Heart left ventricle (tissue), 16 donors: Measurements from ENCODE around the gene STX8. TPM values are rescaled to one million over a fixed set of nuclear protein-coding genes. Genes with fewer than 3 reads are reported as not detected.
A peak's percentile ranks its signal among the peaks of the same experiment; 100 is the strongest.

Experiments
- ATAC-seq, 4 donors: fragments of 200-7000 bp; cut with Tn5 transposase; one replicate each; pipeline ENCODE4 v1.9.1; 2020 to 2022; ENCODE audit warnings: moderate library complexity in 4 of 4, mild to moderate bottlenecking in 3 of 4, moderate number of reproducible peaks in 1 of 4
- DNase-seq, 5 donors: peaks; one replicate each; pipeline ENCODE4 v3.0.0-alpha.2; 2020
- H3K27ac ChIP-seq, 12 donors: fragments of 200-600 bp; sonication (generic) in 4 of 12; one replicate each; pipeline versions ENCODE4 v1.5.0 to v1.8.0; 2016 to 2022; ENCODE audit warnings: mild to moderate bottlenecking in 2 of 12
- H3K27me3 ChIP-seq, 9 donors: fragments of 200-600 bp; sonication (generic) in 2 of 9; one replicate each; pipeline versions ENCODE4 v1.5.1 to v1.8.0; 2016 to 2022; ENCODE audit warnings: mild to moderate bottlenecking in 3 of 9
- H3K36me3 ChIP-seq, 9 donors: fragments of 200-600 bp; sonication (generic) in 2 of 9; one replicate each; pipeline versions ENCODE4 v1.5.0 to v1.8.0; 2018 to 2022; ENCODE audit warnings: mild to moderate bottlenecking in 2 of 9
- H3K4me1 ChIP-seq, 12 donors: fragments of 200-600 bp; sonication (generic) in 4 of 12; one replicate each; pipeline versions ENCODE4 v1.5.0 to v1.8.0; 2016 to 2022; ENCODE audit warnings: mild to moderate bottlenecking in 3 of 12
- H3K4me3 ChIP-seq, 12 donors: fragments of 200-600 bp; sonication (generic) in 4 of 12; one replicate each; pipeline versions ENCODE4 v1.5.0 to v1.8.0; 2017 to 2022; ENCODE audit warnings: mild to moderate bottlenecking in 9 of 12, moderate library complexity in 4 of 12
- H3K9me3 ChIP-seq, 12 donors: fragments of 200-600 bp; sonication (generic) in 4 of 12; one replicate each; pipeline versions ENCODE4 v1.5.0 to v1.8.0; 2016 to 2022; ENCODE audit warnings: mild to moderate bottlenecking in 1 of 12
- CTCF ChIP-seq, 12 donors: fragments of 200-600 bp; sonication (generic) in 4 of 12; IDR thresholded peaks; one replicate each; pipeline versions ENCODE4 v1.5.0 to v1.8.0; 2018 to 2022; ENCODE audit warnings: antibody characterized with exemption in 12 of 12, mild to moderate bottlenecking in 5 of 12
- POLR2A ChIP-seq, 2 donors: fragments of 450-650 bp; IDR thresholded peaks; one replicate each; pipeline ENCODE4 v1.6.1; 2017; ENCODE audit warnings: antibody characterized with exemption in 2 of 2, mild to moderate bottlenecking in 2 of 2, moderate library complexity in 2 of 2
- WGBS, 4 donors: extraction: QIAGEN DNeasy Blood & Tissue Kit in 2 of 4; methylation state at CpG; one replicate each; pipeline versions ENCODE4 v1.1.5 to v1.1.7; 2013 to 2018; 5-methylcytosine and 5-hydroxymethylcytosine counted together
- intact Hi-C, 10 donors: fragments of 100-400 bp; cut with DNase I; formaldehyde crosslinking; loops; one replicate each; pipeline versions ENCODE4 v1.11.1 to v1.14.2; 2022
- polyA plus RNA-seq, 2 donors: library from polyadenylated mRNA; stranded (reverse); fragments of 200-250 nt; gene quantifications; one replicate each; pipeline ENCODE4 v1.2.3, GENCODE V29; 2013
- total RNA-seq, 9 donors: library from RNA; depleted of rRNA in 2 of 9; stranded (reverse); fragments of >200 nt in 2 of 9; fragmentation: NEBNext Ultra II Directional in 3 of 9; extraction: Animal tissue kit (Norgen Biotek cat#: 25700) in 3 of 9; gene quantifications; one replicate each; pipeline versions ENCODE4 v1.1.0 to v1.2.4, GENCODE V29; 2016 to 2023
- donor health status: ischemic (EF 13 %, LVEDD 7.1; RV severe dilation, severe dysfunction).
- donor health status: healthy with polysubstance abuse.
- donor health status: DM: no; HTN: yes; CAD: no.
- donor health status: DM: no; HTN: no; CAD: no.
- donor health status: ischemic (EF 25% LVEDD 6.9; RV normal size, moderate dysfunction).
- donor health status: ischemic (EF 25% LVEDD 5.7; RV mildly dilated, moderate dysfunction).
- donor health status: healthy.
- donor health status: DM: yes; HTN: yes; CAD: no.
- donor health status: ischemic (EF 35%, LVEDD 5.7; RV mildly dilated, moderate dysfunction).
- donor health status: nonischemic (EF 11% LVEDD 7.7; RV severe dilation, severe dysfunction).
- donor health status: DM: yes; HTN: yes; CAD: no.
- donor health status: PGD.
- donor health status: ischemic (EF 29% LVEDD 5.4; RV normal size, mild dysfunction).
- donor health status: nonischemic (EF 23%, LVEDD 6.1; RV moderate dilation, normal function).

The STX8 gene
- total and polyA plus RNA-seq, 11 donors = 43.2 to 86.0 (median 62.3) TPM

DNA sequence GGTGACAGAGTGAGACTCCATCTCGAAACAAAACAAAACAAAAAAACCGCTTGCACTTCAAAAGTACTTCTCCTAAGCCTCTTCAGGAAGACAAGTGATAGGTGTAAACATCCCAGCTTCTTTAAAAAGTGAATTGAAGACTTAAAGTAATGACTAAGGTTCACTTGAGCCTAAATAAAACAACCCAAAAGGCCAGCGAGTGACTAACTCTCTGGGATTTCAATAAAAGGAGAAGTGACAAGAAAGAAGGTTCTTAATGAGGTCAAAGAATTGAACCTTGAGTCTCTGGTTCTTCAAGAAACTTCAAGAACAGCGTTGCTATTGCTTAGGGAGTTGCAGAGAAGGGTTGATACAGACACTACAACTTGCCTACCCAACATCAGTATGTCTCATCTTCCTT lies 42.2 kb downstream of the STX8 start:
- DNase-seq (no peak), ATAC-seq (no peak)
- H3K27ac ChIP-seq = no peak overlapping the region
- no peak for TF ChIP-seq POLR2A (IDR thresholded peaks at IDR 0.05)
- TF ChIP-seq CTCF (IDR thresholded peaks at IDR 0.05) = no peak
- intact Hi-C loops = no loop called here
- H3K27me3 ChIP-seq = no peaks in the 10 kb centered on the region
- whole genome bisulfite sequencing, 4 donors = 93 to 97% (median 95%) methylated on average over 4 of the region's 4 CpGs
- peaks cover 0 to 3% (median 0%) of the 10 kb centered on the region in 12 donors for H3K4me1 ChIP-seq
- peaks cover 0 to 6% (median 0%) of the 10 kb centered on the region in 9 donors for H3K36me3 ChIP-seq
- no peak overlapping the region for H3K4me3 ChIP-seq
- no peaks in the 10 kb centered on the region for H3K9me3 ChIP-seq

DNA sequence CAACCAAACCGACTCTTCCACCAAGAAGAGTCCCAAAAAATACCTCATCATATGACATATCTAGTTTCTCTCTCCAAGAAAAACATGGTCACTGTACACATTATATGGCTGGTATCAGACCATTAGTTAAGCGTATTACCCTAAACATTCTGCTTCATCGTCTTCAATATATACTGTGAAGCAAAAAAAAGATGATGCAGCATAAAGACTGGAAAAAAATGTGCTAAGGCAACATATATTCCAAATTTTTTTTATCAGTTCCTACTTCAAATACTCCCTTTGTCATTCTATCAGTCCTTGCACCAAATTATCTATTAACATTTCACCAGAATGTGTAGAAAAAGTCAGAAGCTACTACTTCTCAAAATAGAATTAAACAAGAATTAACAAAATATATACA lies 42.9 kb downstream of the STX8 start:
- Histone ChIP-seq H3K4me1 (peaks cover 0 to 3% (median 0%) of the 10 kb centered on the region in 12 donors), H3K27me3 (no peaks in the 10 kb centered on the region), H3K4me3 (no peak overlapping the region), H3K27ac (no peak overlapping the region), H3K9me3 (no peaks in the 10 kb centered on the region), H3K36me3 (peaks cover 0 to 6% (median 0%) of the 10 kb centered on the region in 9 donors)
- TF ChIP-seq POLR2A (IDR thresholded peaks at IDR 0.05) (no peak), CTCF (IDR thresholded peaks at IDR 0.05) (no peak)
- intact Hi-C loops = no loop called here
- ATAC-seq (no peak), DNase-seq (no peak)
- WGBS, 4 donors = 92 to 94% (median 93%) methylated on average over 3 of the region's 3 CpGs

GRCh38 chr17:9531034-9531433 lies 44.6 kb downstream of the STX8 start:
- no peak for TF ChIP-seq POLR2A (IDR thresholded peaks at IDR 0.05)
- H3K9me3 ChIP-seq = no peaks in the 10 kb centered on the region
- H3K27ac ChIP-seq = no peak overlapping the region
- 33 to 43% (median 38%) methylated on average over 2 of the region's 2 CpGs for WGBS, 4 donors
- DNase-seq (no peak), ATAC-seq (no peak)
- peaks cover 0 to 3% (median 0%) of the 10 kb centered on the region in 12 donors for H3K4me1 ChIP-seq
- no peaks in the 10 kb centered on the region for H3K27me3 ChIP-seq
- H3K4me3 ChIP-seq = no peak overlapping the region
- peaks cover 0 to 6% (median 0%) of the 10 kb centered on the region in 9 donors for H3K36me3 ChIP-seq
- intact Hi-C loops = no loop called here

DNA sequence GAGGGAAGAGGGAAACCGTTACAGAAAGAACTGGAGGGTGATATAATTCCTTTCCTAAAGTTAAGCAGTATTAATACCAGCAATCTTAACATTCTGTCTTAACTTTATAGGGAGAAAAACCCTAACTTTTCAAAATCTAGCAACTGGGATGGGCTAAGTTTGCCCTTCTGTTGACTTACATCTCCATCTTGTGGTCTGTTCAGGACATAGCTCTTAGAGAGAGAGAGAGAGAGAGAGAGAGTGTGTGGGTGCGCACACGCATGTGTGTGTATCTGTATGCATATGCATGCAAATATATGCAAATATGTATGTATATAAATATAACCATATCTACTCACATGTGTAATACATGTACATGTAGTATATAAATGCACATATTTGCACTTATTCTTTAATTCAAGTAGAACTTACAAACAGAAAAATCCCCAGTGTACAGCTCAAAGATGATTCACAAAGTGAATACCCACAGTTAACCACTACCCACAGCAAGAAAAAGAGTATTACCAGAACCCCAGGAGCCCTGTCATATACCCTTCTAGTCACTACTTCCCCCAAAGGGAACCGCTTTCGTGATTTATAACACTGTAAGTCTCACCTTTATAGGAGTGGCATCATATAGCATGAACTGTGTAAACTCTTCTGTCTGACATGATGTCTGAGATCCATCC lies 46.5 kb downstream of the STX8 start:
- TF ChIP-seq CTCF (IDR thresholded peaks at IDR 0.05) (peak in 8 of 12 donors; percentile 23 to 56 (median 38)), POLR2A (IDR thresholded peaks at IDR 0.05) (no peak)
- intact Hi-C loops = loop anchor here in 4 of 10 donors (10.0 kb wide), 1 partner anchor 234 kb away; no protein-coding TSS in a partner anchor
- peaks cover 0 to 6% (median 0%) of the 10 kb centered on the region in 9 donors for H3K36me3 ChIP-seq
- H3K27ac ChIP-seq = no peak overlapping the region
- WGBS, 4 donors = 70 to 88% (median 79%) methylated on average over 4 to 5 of the region's 5 CpGs
- peaks cover 0 to 3% (median 0%) of the 10 kb centered on the region in 12 donors for H3K4me1 ChIP-seq
- no peaks in the 10 kb centered on the region for H3K27me3 ChIP-seq
- ATAC-seq (peak in 1 of 4 donors; percentile 47), DNase-seq (no peak)
- no peak overlapping the region for H3K4me3 ChIP-seq
- H3K9me3 ChIP-seq = no peaks in the 10 kb centered on the region
